ENCODE results near the gene NSRP1. TPM values are rescaled to one million over a fixed set of nuclear protein-coding genes. Genes with fewer than 3 reads are reported as not detected.
"Not testable (repeated sequence)": the region's sequence is repeated elsewhere in the genome, so short reads cannot be mapped to it uniquely, and the experiment has no call there.

NSRP1 gene
- total RNA-seq, 1 donor from 2014 or later, result 23.4 TPM

- intact Hi-C loops (cut with micrococcal nuclease), result no loop called here
Measured at GRCh38 chr17:30173649-30174048, 57.0 kb downstream of the NSRP1 start.

GRCh38 chr17:30174556-30174955 lies 57.9 kb downstream of the NSRP1 start:
- intact Hi-C loops (cut with micrococcal nuclease), result no loop called here

GRCh38 chr17:30176855-30177254 lies 60.2 kb downstream of the NSRP1 start:
- intact Hi-C loops (cut with micrococcal nuclease), result no loop called here

DNA sequence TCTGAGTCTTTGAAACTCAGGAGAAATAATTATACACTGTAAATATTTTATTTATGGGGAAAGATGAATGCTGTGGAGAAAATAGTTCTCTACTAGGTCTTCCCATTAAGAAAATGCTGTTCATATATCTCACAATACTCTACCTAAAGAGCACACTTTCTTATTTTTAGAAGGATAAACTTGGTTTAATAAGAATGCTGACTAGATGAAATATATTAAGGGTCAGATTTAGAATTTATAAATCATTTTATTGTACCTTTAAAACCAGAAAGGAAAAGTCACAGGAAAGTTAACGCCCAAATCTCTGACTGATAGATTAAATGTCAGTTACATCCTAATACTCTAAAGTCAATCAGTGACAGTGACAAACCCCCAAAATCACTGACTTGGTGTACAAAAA lies 70.1 kb downstream of the NSRP1 start:
- intact Hi-C loops (cut with micrococcal nuclease), result no loop called here

DNA sequence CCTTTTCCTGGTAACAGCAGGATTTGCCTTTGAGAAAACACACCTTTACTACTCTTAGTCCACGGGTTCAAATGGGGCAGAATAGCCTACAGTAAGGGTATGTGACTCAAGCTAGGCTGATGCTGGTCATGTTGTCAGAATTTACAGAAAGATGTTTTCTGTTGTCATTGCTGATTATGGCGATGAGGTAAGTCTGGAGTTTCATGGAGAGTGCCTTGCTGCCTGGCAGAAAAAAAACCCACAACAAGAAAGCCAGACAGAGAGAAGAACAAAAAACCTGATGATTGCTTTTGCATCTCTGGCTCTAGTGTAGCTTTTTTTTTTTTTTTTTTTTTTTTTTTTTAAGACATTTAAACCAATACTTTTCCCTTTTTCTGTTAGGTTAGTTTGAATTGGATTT lies 71.0 kb downstream of the NSRP1 start:
- intact Hi-C loops (cut with micrococcal nuclease), result no loop called here

GRCh38 chr17:30188211-30188939 lies 71.8 kb downstream of the NSRP1 start:
- intact Hi-C loops (cut with micrococcal nuclease), result no loop called here

GRCh38 chr17:30191072-30191471 lies 74.5 kb downstream of the NSRP1 start:
- intact Hi-C loops (cut with micrococcal nuclease), result no loop called here

GRCh38 chr17:30196504-30196903 lies 79.9 kb downstream of the NSRP1 start:
- intact Hi-C loops (cut with micrococcal nuclease), result no loop called here

DNA sequence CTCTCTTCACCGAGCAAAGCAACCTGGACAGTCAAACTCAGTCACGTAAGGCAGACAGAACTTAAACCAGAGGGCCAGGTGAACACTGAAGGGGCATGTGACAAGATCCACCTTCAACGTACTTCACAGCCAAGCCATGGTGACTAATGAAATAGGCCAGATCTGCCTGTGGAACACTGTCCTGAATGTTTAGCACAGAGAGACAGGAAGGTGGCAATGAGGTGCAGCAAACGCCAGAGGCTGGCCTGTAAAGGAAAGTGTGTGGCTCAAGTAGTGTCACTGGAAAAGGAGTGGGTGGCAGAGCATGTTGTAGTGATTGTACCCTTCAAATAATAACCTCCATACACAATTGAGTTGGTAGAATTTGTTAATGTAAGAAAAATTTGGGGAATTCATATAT lies 80.8 kb downstream of the NSRP1 start:
- intact Hi-C loops (cut with micrococcal nuclease), result no loop called here

GRCh38 chr17:30199600-30199999 lies 83.0 kb downstream of the NSRP1 start:
- intact Hi-C loops (cut with micrococcal nuclease), result no loop called here

DNA sequence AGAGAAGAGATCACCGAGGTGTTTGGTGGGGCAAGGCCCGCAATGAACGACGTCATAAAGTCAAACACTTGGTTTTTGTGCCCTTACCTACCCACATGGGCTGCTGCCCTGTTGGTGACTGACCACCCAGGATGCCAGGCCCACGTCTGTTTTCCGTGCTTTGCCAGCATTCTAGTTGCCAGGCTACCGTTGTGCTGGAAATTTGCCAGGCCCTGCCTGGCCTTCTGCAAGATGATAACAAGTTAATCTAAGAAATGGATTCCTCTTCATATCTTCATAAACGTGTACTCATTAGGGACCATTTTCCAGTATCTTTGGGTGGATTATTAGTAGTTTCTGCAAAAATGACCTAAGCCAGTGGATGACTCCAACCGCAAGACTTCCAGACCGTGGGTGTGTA lies 83.5 kb downstream of the NSRP1 start:
- intact Hi-C loops (cut with micrococcal nuclease), result no loop called here

DNA sequence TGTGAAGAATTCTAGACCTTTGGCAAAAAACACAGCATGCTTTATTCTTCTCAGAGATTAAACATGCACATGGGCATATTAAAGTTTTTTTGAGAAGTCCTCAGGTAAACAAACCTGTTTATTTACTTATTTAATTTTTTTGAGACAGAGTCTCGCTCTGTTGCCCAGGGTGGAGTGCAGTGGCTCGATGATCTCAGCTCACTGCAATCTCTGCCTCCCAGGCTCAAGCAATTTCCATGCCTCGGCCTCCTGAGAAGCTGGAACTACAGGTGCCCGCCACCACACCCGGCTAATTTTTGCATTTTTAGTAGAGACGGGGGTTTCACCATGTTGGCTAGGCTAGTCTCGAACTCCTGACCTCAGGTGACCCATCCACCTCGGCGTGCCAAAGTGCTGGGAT lies 84.0 kb downstream of the NSRP1 start:
- intact Hi-C loops (cut with micrococcal nuclease), result not testable (repeated sequence)

- intact Hi-C loops (cut with micrococcal nuclease), result no loop called here
Measured at GRCh38 chr17:30203471-30203981, 86.9 kb downstream of the NSRP1 start.

DNA sequence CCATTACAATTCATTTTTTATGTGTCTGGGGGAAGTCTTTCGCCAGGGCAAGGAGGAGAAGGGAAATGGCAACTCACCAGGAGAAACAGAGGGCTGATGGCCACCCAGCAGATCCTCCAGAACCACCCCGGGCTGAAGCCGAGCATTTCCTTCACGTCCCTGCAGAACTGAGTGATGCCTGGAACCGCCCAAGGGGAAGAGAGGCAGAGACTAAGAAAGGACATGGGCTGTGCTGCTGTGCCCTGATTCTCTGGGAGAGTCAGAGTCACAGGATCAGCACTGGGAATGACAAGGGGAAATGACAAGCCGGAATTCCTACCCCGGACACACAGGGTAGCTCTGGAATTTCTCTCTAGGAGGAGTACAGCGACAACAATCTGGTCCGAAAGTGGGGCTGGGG lies 91.0 kb downstream of the NSRP1 start:
- intact Hi-C loops (cut with micrococcal nuclease), result no loop called here

GRCh38 chr17:30208214-30208613 lies 91.6 kb downstream of the NSRP1 start:
- intact Hi-C loops (cut with micrococcal nuclease), result no loop called here

DNA sequence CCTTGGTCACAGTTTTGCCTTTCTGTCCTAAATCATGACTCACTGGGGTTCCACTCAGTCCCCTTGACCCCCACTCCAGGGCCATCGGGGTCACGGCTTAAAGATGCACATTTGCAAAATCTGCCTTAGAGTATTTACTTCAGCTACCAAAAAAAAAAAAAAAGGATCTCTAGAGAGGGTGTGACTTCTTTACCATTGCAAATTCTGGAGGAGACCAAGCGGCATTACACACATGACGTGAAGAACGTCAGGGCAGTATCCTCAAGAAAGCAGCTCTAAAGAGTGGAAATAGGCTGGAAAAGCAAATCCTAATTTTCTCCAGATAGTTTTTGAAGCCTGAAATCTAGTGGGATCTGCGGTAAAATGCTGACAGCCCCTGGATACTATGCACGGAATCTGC lies 93.3 kb downstream of the NSRP1 start:
- intact Hi-C loops (cut with micrococcal nuclease), result no loop called here

- intact Hi-C loops (cut with micrococcal nuclease), result no loop called here
Measured at GRCh38 chr17:30210366-30210765, 93.8 kb downstream of the NSRP1 start.

DNA sequence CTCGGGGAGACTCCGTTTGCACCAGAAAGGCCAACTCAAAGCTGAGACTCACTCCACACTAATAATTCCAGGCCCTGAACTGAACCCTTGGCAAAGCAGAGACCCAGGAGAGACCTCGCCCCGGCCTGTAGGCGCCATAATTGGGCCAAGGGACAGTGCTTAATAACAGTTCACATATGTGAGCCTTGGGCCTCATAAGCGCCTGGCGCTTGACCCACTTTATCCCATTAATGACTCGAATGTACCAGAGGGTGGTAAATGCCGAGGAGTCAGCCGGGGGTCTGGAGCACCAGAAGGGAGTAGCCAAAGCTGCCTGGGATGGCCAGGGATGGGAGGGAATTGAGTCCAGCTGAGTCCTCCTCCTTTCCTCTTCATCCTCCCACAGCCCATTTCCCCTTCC lies 94.3 kb downstream of the NSRP1 start:
- intact Hi-C loops (cut with micrococcal nuclease), result no loop called here

- intact Hi-C loops (cut with micrococcal nuclease), result no loop called here
Measured at GRCh38 chr17:30211371-30211770, 94.8 kb downstream of the NSRP1 start.

DNA sequence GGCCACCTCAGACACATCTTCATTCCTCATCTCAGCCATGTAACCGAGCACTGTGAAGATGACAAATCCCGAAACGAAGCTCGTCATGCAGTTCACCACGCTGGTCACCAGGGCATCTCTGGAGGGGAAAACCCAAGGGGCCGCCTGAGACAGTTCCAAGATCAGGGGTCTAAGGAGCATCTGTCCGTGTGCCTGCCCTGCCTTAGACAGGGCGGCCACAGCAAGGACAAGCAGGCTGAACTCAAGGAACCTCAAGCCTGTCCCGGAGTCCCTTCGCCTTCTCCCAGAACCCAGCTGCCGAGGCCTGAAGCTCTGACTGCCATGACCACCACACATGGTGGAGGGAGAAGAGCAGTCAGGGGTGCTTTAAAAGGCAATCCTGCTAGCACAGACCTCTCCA lies 96.1 kb downstream of the NSRP1 start:
- intact Hi-C loops (cut with micrococcal nuclease), result no loop called here

DNA sequence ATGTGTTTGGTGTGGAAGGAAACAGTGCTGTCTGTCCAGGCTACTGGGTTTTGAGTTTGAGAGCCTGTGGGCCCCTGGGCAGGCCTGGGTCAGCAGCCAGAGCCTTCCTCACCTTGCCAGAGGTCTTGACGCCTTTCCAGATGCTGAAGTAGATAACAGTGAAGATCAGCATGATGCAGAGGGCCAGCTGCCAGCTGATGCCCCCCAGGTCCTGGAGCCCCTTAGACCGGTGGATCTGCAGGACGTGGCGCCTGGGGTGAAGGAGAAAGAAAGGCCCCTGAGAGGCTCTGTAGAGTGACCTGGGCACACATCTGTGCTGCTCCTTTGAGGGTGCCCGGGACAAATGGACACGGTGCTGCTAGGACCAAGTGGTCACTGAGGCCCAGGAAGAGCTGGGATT lies 100.4 kb downstream of the NSRP1 start:
- intact Hi-C loops (cut with micrococcal nuclease), result no loop called here

DNA sequence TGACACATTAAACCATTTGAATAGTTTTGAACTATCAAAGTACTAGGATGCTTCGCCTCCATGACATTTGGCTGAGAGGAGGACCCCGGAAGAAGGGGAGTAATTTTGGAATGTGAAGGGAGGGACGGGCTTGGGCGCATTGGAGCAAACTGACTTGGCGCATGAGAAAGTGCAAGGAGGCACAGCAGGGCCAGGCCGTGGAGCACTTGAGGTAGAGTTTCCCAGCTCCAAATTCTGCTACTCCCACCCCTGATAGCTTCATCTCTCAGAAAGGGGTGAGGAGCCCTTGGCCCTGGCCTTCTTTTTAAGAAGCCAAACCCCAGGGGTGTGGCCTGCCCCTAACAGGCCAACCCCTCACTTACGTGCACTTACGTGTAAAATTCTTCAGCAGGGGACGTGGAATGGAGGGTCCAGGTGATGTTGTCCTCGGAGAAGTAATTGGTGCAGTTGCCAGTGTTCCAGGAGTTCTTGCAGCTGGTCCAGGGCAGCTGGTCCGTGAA lies 101.2 kb downstream of the NSRP1 start:
- intact Hi-C loops (cut with micrococcal nuclease), result no loop called here

DNA sequence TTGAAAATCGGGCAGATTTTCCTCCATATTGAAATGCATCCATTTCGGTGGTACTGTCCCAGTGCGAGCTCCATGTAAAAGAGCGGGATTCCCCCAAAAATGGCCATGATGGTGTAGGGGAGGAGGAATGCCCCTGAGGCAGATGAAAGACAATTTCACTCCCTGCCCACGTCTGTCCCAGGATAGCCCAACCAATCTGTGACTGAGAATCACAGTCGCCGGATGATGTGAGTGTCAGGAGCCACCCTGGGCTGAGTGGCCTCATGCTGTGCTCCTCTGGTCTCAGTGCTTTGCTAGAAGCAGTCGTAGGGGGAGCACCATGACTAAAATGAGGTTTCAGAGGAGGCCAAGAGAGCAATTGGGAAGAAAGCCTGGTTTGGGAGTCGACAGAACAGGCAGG lies 102.2 kb downstream of the NSRP1 start:
- intact Hi-C loops (cut with micrococcal nuclease), result no loop called here
